Stimulated activated CD8-positive, alpha-beta memory T cell treated with anti-CD3 and anti-CD28 coated beads, Interleukin-7, amount 100 ng/mL, for 4 hours (primary cell): ENCODE data around the gene CD14.
"Not testable (repeated sequence)": the region's sequence is repeated elsewhere in the genome, so short reads cannot be mapped to it uniquely, and the experiment has no call there.

ENCODE experiments used
- DNase-seq, 2 donors: peaks; one replicate each; pipeline ENCODE4 v3.0.0-alpha.2; 2020; ENCODE audit warnings: low read depth in 2 of 2

The CD14 gene

DNA sequence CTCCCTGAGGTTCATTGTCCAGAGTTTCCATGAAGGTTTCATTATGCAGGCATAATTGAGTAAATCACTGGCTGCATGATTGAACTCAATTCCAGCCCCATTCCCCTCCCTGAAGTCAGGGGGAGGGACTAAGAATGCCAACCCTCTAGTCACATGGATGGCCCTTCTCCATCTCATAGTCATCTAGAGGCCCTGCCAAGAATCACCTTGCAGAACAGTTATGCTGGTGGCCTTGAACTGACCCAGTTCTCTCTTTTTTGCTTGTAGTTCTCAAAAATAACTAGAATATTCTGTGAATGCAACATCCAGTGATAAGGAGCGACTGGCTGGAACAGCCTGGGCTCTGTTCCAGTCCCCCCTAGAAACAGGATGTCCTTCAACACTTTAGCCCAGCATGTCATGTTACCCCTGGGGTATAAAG, 36.6 kb downstream of the CD14 start:
- DNase-seq: no peak

DNA sequence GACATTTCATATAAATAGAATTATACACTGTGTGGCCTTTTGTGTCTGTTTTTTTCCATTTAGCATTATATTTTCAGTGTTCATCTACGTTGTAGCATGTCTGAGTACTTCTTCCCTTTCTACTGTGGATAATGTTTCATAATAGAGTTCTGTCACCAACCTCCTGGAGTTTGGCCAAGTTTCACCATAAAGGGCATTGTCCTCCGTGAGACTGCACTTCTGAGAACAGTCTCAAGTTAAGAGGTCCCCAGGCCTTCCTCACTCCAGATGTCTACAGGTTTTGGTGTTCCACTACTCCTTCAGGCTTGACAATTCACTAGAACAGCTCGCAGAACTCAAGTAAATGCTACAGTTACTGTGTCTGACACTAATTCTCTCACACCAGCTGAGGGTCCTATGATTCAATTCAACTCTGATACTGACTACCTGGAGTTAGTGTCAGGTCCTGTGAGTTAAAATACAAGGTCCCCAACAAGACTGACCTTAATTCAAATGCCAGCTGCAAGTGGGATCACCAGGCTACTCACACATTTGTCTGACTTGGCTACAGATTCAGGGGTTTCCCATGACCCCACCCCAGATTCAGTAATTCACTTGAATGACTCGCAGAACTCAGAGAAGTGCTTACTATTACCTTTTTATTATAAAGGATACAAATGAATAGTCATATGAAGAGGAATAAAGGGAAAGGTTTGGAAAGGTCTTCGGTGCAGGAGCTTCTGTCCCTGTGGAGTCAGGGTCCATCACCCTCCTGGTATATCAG, 37.3 kb downstream of the CD14 start:
- no peak for DNase-seq

DNA sequence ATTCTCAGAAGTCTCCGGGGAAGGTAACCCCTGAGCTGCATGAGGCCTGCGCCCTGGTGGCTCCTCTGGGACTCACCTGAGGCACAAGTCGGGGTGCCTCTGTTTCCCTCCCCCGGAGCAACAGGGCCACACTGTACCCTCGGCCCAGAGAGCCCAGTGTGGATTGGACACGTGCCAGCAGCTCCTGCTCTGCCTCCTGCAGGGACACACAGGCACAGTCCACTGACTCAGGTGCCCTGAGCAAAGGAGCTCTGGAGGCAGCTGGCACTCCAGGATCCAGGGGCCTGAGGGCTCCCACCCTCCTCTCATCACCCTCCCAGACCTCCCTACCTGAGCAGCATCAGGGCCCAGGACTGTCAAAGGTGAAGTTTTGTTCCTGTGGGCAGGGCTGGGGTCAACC, 38.8 kb downstream of the CD14 start:
- no peak for DNase-seq

DNA sequence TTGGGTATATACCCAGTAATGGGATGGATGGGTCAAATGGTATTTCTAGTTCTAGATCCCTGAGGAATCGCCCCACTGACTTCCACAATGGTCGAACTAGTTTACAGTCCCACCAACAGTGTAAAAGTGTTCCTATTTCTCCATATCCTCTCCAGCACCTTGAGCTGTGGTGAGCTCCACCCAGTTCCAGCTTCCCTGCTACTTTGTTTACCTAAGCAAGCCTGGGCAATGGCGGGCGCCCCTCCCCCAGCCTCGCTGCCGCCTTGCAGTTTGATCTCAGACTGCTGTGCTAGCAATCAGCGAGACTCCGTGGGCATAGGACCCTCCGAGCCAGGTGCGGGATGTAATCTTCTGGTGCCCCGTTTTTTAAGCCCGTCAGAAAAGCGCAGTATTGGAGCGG, 39.9 kb downstream of the CD14 start:
- DNase-seq: not testable (repeated sequence)

DNA sequence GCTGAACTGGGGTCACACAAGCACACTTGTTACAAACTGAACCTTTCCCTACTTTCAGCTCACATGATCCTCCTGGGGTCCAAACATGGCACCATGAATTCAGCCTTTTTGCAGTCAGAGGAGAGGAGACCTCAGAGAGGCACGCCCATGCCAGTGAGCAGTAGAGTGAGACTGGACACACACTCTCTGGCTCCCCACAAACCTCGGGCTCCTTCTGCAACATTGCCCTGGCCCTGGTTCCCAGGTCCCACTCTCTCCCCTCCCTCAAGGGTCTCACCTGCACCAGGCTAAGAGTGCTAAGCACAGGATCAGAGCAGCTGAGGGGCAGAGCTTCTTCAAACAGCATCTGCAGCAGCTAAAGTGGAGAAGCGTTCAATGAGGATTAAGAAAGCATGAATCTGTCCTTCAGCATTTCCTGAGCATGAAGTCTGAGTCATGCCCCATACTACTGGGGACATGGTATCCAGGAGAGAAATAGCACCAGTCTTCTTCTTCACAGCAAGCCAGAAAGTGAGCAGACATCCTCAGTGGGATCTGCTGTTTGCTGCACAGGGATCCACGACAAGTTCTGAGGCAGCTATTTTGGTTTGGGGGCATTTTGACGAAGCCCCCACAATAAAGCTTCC, 41.1 kb downstream of the CD14 start:
- no peak for DNase-seq

DNA sequence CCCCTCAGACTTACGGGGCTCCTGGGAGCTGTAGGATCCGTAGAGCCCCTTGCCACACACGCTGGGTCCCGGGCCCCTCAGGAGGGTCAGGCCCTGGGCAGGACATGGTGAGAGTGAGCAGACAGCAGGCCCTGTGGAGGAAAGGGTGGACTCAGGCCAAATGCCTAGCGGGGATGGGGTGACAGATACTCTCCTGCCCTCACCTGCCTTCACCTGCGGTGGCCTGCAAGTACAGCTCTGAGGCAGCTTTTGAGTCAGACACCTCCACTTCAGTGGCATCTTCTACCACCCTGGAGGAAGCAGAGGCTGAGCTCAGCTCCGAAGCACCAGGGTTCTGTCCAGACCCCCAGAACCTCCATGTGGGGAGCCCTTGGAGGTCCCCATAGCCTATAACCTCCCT, 42.1 kb downstream of the CD14 start:
- no peak for DNase-seq

DNA sequence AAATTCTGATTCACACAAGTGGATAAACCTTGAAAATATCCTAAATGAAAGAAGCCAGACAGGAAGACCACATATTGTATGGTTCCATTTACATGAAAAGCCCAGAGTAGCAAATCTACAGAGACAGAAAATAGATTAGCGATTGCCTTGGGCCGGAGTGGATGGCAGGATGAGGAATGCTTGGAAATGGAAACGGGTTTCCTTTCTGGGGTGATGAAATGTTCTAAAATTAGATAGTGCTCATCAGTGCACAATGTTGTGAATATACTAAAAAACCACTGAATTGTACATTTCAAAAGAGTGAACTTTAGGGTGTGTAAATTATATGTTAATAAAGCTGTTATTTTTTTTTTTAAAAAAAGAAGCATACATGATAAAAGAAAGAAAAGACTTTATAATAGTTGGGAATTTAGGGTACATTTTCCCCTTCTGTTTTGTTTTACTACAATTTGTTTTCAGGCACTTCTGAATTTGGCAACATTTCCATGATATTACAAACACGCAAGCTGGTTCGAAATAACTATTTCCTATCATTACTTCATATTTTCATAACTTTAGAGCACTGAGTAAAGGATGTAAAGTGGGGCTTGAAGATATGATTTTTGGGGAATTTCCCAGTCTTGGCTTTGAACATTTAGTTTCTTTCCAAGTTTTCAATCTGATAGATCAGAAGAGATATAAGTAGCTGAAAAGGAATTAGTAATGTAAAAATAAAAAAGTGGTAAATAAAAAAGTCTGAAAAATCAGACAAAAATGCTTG, 44.5 kb downstream of the CD14 start:
- no peak for DNase-seq

DNA sequence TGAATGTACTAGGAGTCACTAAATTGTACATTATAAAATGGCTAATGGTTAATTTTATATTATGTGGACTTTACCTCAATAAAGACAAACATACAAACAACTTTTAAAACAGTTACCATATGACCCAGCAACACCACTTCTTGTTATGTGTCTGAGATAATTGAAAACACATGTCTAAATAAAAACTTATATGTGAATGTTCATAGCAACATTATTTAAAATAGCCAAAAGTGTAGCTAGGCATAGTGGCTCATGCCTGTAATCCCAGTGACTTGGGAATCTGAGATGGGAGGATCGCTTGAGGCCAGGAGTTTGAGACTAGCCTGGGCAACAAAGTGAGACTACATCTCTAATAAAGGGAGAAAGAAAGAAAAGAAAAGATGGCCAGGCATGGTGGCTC, 45.5 kb downstream of the CD14 start:
- no peak for DNase-seq
